ENCODE measurements around the gene GNAQ. TPM values are rescaled to one million over a fixed set of nuclear protein-coding genes. Genes with fewer than 3 reads are reported as not detected.

The GNAQ gene
- total RNA-seq, result 22.3 and 30.0 TPM in 2 replicates

DNA sequence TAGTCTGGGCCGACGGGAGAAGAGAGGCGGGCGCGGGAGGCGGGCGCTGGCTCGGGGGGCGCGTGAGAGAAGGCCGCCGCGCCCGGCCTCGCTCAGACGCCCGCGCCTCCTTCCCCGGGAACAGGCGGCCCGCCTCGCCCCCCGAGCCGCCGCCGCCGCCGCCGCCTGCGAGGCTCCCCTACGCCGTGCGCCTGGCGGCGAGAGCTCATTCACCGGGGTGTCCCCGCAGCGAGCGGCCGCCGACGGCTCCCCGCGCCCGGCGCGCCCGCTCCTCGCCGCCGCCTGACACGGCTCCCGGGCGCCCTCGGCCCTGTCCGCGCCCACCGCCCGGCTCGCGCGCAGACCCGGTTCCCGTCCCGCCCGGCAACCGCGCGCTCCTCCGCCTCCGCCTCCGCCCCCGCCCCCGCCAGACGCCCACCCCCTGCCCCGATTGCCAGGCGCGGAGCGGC, at the start of gene GNAQ:
TSS of gene GNAQ (minus strand) at position 368 of the 449 bp plus-strand sequence. CDS start 576 bp downstream, outside the sequence.

Other genes with a start within 250 kb of the GNAQ start
- 4.8 and 9.5 TPM in 2 replicates for gene CEP78, start 204.3 kb upstream of the GNAQ start, total RNA-seq

Data from smooth muscle cell of bladder (primary cell).